OCI-M2 (cell line): ENCODE measurements around the gene H2AZ1.
A peak's percentile ranks its signal among the peaks of the same experiment; 100 is the strongest.
"Not testable (repeated sequence)": the region's sequence is repeated elsewhere in the genome, so short reads cannot be mapped to it uniquely, and the experiment has no call there.

ENCODE experiments used
- DNase-seq: peaks from one replicate; lab custom pipeline; 2025; ENCODE audit not compliant: unreplicated experiment; lab: John Stamatoyannopoulos, UW

The H2AZ1 gene

DNA sequence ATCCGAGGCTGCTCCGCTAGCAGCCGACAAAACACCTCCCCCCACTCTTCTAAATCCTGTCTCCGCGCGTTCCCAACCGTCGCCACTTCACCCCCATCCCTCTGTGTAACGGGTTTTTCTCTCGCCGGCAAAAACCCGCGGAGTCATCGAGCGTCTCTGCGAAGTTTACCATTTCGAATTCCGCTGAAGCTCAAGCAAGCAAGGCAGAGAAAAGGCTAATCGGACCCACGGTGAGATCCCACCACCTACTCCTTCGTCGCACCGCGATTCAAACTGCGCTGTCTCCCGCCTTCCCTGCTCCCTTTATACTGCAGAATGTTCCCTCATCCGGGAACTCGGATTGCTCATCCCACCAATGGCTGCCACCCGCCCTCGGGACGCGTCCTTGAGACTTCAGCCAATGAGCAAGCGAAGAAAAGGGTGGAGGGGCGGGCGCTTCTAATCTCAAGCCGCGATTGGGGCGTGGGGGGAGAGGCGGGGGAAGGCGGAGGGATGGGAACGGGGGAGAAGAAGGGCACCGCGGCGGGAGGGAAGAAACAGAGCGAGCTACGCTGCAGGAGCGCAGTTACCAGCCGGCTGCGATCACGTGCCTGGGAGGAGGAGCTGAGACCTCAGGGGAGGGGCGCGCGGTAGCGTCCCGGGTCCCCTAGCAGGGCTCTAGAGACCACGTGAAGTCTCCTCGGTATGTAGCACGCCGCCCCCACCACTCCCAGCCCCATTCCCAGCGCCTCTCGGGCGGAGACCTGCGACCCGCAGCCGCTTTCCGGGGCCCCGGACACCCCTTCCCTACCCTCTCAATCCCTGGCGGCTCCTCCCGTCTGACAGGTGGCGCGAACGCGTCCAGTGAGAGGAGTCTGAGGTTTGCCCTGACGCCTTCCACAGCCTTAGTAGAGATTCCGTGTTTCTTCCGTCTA is at the start of gene H2AZ1:
TSS of gene H2AZ1 (minus strand) at position 277 of the 914 bp plus-strand sequence. CDS start at position 172, 105 bp downstream.
- DNase-seq, result peak; percentile 79

DNA sequence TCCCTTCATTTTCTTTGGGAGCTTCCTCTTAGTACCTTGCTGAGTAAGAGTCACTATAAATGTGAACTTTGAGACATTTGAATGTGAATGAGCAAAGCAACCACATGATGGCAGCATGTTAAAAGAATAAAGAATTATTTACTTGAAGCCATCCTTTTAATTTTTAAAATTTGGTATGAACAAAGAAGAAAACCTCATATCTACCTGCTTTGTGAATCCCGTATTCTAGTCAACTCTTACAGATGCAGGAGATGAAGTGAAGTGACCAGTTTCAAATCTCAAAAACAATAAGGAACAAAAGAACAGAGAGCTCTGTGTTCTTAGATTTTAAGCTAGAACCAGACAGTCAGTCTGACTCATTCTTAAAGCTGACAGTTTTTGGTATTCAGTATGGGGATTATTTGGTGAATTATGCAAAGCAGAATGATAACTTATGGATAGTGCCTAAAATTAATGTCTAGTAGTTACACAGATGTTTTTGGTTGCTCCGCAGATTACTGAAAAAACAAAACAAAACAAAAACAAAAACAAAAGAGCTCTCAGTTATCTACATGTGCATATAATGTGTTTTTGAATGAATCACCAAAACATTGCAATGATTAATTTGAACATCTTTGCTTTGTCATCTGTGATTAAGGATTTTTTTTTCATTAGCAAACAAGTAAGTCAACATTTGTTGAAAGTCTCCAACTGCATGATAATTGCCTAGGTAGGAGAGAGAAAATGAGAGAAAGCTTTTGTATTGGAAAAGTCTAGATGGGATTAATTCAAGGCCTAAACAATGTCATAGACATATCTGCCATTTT is 48.2 kb upstream of the H2AZ1 start:
- DNase-seq, result no peak

DNA sequence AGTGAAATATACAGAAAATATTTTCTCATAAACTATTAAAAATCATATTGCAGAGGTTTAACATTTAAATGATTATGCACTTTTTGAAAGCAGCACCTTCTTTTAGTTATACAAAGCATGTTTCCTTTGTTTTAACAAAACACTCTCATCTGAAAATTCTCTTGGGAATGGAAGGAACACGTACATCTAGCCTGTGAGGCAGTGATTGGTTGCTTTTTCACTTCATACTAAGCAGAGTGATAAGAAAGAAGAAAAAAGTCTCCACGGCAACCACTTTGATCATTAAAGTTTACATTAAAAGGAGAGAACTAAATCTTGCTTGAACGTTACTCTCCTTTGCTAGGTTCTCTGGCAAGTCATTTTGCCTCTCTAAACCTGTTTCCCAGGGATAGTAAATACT is 41.7 kb upstream of the H2AZ1 start:
- DNase-seq, result no peak

DNA sequence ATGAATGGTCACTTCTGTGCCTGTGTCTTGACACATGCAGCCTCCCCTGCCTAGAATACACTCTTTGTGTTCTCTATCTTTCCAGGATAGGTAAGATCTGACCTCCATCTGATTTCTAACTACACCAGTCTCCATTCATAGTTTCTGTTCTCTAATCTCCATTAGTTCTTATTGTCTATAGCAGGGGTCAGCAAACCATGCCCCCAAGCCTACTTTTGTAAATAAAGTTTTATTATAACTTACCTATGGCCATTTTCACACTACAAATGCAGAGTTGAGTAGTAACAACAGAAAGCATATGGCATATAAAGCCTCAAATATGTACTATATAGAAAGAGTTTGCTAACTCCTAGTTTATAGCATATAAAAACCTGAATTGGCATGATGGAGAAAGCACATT is 37.6 kb upstream of the H2AZ1 start:
- DNase-seq, result no peak

DNA sequence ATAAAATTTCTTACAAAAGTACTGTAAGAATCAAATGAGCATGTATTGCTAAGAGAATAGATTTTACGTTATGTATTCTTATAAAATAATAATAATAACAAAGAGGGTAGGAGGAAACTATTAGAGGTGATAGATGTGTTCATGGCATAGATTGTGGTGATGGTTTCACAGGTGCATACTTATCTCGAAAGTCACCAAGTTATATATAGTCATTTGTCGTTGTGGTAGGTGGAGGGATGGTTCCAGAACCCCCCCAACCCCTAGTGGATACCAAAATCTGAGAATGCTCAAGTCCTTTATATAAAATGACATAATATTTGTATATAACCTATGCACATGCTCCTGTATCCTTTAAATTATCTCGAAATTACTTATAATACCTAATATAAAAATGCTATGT is 36.7 kb upstream of the H2AZ1 start:
- DNase-seq, result no peak

DNA sequence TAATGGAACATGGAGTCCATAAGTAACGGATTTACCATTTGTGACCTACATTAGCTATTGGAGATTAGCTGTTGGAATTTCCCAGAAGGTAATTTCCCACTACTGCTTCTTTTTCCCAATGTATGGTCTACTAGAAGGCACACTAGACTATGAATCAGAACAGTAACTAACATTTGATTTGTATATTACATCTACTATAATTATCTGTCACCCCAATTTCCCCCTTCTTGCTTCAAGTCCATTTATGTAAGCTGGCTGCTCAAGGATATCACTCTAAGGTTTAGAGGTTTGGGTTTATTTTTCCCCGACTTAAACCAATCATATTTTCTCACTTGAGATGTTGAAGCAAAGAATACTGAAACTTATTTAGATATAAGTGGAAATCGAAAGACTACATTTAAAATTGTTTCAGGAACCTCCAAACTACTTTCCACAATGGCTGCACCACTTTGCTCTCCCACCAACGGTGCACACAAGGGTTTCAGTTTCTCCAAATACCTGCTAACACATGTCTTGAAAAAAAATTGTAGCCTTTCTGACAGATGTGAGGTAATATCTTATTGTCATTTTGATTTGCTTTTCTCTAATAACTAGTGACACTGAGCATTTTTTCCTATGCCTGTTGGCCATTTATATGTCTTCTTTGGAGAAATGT is 33.3 kb upstream of the H2AZ1 start:
- DNase-seq, result no peak

DNA sequence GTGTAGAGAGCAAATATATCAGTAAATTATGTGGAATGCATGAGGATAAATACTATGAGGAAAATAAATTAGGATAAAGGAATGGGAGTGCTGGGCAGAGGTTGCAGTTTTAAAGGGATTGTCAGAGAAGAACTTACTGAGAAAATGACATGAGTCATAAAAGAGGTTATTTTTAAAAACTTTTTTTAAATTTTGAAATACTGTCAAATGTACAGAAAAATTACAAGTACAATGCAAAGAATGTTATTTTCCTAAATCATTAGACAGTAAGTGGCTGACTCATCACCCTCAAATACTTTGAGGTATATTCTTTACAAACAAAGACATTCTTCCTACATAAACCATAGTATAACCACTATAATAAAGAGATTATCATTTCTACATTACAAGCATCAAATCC is 29.8 kb upstream of the H2AZ1 start:
- no peak for DNase-seq

DNA sequence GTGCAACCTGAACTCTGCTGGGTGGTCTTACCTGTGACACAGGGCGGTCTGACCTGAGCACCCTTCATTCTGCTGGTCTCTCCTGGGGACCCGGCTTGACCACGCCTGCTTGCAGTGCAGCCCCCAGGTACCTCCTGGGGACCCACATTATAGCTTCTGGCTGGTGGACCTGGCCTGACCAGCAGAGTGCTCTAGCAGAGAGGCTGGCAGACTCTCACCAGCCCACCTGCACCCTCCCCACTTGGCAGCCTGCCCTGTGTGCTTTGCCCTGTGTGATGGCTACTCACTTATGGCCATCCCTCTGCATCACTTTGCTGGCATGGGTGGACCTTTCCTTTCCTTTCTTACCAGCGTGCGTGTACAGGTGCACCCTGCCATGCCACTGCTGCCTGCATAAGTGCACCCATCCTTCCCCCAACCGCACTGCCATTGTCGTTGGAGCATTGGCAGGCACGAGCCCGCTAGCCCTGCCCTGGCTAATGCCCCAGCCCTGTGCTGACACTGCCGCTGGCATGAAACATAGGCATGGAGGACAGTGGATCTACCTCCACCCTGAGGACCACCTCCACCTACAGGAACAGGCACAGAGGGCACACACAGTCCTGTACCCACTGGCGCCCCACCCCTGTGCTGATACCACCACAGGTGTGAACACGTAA is 21.5 kb upstream of the H2AZ1 start:
- DNase-seq, result no peak

DNA sequence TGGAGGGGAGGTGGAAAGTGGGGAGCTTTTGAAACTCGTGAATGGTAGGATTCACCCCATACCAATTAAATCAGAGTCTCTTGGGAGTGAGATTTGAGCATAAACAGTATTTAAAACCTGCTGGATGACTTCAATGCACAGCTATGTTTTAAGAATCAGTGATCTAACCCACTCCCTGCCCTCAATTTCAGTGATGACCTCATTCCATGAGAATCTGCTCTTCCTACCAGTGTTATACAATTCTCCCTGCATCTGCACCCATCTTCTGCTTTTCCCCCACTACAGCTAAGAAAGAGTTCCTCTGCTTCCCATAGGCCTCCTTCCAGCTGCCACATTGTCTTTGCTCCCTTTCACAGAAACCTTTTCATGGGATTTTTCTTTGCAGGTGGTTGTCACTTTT is 18.3 kb upstream of the H2AZ1 start:
- DNase-seq, result no peak

DNA sequence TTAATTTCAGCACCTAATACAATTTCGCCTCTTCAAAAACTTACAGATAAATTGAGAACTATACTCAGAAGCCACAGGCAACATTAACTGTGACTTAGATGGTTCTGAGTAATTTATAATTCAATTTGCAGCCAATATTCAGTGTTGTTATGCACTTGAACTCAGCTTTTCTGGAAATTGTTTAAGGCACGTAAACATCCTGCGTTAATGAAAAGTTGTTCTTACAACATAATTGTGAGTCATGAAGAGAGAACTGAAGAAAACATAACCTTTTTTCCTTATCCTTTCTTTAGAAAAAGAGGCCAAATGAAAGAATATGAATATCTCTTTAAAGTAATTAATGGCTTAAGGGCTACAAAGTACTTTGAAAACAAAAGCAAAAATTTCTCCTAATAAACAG is 16.6 kb upstream of the H2AZ1 start:
- no peak for DNase-seq

DNA sequence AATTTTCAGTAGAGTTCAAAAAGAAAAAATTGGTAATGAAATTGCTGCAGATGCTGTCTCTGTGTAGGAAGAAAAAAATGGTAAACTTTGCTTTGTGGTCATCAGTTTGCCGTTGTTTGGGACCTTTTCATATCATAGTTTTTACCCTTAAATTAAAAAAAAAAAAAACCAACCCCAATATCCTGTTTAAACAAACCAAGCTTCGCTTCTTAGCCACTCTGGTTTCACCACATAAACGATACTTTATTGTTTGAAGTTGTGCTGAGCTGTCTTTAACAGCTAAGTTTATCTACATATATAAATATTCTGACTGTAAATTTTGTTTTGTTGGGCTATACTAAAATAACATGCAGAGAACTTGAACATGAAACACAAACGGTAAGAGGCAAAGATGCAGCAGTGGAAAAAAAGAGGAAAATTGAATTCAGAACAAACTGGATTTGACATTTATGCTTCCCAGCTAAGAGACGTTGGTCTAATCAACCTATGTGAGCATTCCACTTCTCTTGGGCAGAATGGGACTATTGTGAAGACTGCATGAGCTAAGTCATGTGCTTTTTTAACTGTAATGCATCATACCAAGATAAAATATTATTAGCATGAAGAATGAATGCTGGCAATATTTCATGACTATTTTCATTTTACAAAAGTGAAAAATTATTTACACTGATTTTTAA is 15.7 kb upstream of the H2AZ1 start:
- DNase-seq, result no peak

DNA sequence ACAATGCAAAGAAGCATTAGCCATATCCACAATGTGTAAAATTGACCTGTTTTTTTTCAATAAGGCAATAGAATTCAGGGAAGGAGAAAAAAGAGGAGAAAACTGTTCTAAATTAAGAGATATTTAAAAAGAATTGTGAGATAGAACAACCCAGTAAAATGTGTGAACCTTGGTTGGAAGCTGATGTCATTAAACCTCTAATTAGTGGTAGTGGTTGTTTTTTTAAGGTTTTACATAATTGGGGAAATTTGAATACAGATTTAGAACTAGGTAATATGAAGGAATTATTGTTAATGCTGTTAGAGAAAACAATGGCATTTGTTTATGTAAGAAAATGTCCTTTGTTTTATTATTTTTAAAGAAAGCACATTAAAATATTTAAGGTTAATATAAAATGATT is 15.1 kb upstream of the H2AZ1 start:
- DNase-seq, result no peak

DNA sequence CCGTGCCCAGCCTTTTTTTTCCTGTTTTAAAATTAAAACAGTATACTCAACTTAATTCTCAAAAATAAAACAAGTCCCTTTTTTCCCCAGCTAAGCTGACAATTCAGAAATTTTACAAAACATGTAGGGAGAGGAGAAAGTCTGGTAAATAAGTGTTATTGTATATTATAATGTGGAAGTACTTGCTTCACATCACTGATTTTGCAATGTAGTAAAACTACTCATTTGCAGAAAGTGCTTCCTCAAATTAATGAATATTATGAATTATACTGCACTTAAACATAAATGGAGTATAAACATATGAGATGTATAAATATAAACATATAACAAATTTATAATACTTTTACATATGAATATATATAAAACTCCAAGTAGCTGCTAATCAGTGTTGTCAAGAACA is 11.6 kb upstream of the H2AZ1 start:
- no peak for DNase-seq

DNA sequence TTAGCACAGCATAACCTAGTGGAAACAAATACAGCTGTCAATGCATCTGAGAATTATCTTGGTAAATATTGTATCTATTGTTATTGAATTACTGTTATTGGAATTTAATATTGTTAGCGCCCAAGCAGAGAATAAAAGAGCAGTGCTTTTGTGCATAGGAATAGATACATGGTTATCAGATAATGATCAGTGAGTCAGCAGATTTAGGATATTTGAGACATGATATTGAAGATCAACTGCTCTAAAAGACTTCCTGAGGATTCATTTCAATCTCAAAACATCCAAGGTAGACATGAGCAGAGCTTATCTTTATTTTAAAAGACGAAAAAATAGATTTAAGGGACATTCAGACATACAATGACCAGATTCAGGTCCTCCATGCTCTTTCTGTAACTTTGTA is 10.6 kb upstream of the H2AZ1 start:
- no peak for DNase-seq

DNA sequence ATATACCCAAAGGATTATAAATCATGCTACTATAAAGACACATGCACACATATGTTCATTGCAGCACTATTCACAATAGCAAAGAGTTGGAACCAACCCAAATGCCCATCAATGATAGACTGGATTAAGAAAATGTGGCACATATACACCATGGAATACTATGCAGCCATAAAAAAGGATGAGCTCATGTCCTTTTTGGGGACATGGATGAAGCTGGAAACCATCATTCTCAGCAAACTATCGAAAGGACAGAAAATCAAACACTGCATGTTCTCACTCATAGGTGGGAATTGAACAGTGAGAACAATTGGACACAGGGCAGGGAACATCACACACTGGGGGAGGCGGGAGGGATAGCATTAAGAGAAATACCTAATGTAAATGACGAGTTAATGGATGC is 8.1 kb upstream of the H2AZ1 start:
- not testable (repeated sequence) for DNase-seq

DNA sequence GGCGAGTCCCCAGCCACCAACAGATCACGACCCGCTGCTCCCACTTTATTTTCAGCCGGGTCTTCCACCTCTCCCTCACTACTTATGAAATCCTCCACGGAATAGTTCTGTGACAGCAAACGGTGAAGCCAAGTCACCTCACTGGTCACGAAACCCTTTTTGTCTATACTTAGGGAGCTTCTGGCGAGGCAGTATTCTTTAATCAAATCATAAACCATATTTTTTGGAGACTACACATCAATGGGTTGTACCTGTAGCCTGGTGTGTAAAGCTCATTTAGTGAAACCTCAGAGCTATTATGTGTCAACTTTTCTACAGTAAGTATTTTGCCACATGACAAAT is 809 bp upstream of the H2AZ1 start:
- no peak for DNase-seq

DNA sequence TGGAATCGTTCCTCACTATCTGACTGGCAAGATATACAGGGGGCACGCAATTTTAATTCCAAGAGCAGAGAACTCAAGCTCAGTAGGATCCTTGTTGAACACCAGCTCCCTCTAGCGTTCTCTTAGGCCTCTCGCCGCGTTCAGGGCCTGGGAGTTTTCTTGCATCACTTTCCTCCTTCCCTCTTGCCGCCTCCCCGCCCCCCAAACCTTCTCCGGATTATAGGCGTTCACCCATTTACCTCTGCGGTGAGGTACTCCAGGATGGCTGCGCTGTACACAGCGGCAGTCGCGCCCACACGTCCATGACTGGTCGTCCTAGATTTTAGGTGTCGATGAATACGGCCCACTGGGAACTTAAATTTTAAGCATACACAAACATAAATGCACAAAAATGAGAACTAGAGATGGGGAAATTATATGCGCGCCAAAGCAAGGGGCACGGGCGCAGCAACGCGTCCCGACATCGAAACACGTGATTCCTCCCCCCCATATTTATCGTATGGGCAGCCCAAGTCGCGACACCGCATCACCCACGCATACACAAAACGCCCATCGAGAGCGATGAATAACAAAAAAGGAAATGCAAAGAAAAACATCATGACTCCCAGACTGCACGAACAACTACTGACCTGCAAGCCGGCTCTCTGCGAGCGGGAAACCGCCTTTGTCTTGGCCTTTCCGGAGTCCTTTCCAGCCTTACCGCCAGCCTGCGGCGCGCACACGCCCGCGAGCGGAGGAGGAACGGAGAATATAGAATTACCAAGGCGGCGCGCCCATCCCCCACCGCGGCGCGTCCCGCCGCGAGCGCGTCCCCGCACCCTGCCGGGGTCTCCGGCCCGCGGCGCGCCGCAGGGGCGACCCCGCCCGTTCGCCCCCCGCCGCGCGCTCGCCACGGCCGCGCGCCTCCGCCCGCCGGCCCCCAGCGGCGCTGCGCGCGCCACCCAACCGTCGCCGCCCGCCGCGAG is 759 bp downstream of the H2AZ1 start:
- DNase-seq, result peak; percentile 74

DNA sequence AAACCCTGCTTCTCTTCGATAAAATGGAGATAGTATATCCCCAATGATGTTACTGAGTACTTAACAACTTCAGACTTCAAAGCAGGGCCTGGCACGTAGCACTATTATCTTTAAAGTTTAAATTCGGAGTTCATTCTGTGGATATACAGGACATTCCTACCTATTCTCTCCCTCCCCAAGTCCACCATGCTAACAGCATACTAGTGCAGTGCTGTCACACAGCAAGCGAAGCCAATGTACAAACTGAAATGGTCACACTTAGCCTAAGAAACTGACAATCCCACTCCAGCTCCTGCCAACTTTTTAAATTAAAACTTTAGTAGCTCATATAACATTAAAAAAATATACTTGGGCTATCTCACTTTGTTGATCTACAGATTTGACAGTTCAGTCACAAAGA is 2.5 kb downstream of the H2AZ1 start:
- no peak for DNase-seq

DNA sequence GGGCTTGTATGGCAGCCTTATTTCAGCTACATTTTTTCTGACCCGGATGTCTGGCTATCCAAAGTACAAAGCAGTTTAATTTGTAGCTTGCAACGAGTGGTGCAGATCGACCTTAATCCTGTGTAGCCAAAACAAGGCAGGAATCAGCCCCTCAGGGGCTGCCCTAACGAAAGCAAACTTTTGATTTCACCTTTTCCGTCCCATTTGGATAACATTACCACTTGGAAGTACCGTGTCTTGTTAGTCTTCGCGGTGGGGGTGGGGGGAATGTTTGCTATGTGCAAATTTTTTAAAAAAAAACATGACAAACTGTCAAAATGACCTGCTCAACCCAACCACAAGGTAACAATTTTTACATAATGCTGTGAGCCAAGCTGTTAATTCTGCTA is 2.9 kb downstream of the H2AZ1 start:
- DNase-seq, result no peak
